Sigmoid colon (tissue), 7 donors: ENCODE results near the gene TSNAXIP1. TPM values are rescaled to one million over a fixed set of nuclear protein-coding genes. Genes with fewer than 3 reads are reported as not detected.
A peak's percentile ranks its signal among the peaks of the same experiment; 100 is the strongest.

ENCODE experiments used
- DNase-seq: peaks from one replicate; pipeline ENCODE4 v3.0.0-alpha.2; 2019
- H3K27ac ChIP-seq, 4 donors: fragments of 200-600 bp; sonication (generic); one replicate each; pipeline ENCODE4 v1.5.1; 2016 to 2019; ENCODE audit warnings: mild to moderate bottlenecking in 1 of 4
- H3K27me3 ChIP-seq, 3 donors: fragments of 200-600 bp; sonication (generic); one replicate each; pipeline ENCODE4 v1.5.1; 2019; ENCODE audit warnings: mild to moderate bottlenecking in 1 of 3
- H3K36me3 ChIP-seq, 4 donors: fragments of 200-600 bp; sonication (generic); one replicate each; pipeline ENCODE4 v1.5.1; 2016 to 2019
- H3K4me1 ChIP-seq, 4 donors: fragments of 200-600 bp; sonication (generic); one replicate each; pipeline ENCODE4 v1.5.1; 2017 to 2019
- H3K4me3 ChIP-seq, 4 donors: fragments of 200-600 bp; sonication (generic); one replicate each; pipeline ENCODE4 v1.5.1; 2017 to 2019; ENCODE audit warnings: mild to moderate bottlenecking in 2 of 4, moderate library complexity in 1 of 4
- H3K9me3 ChIP-seq, 4 donors: fragments of 200-600 bp in 3 of 4; sonication (generic) in 3 of 4; one replicate each; pipeline versions ENCODE4 v1.5.1 to v1.6.1; 2013 to 2019
- CTCF ChIP-seq, 4 experiments: fragments of 450-650 bp in 3 of 4; fragments of 200-600 bp in 1 of 4; IDR thresholded peaks; one replicate each; pipeline ENCODE4 v1.5.1; 2016 to 2019; ENCODE audit warnings: antibody characterized with exemption in 4 of 4, mild to moderate bottlenecking in 3 of 4, moderate library complexity in 2 of 4
- EP300 ChIP-seq, 4 donors: sonication (generic); formaldehyde crosslinking; IDR thresholded peaks; one replicate each; pipeline ENCODE4 v1.6.1; 2017; ENCODE audit warnings: antibody characterized with exemption in 4 of 4
- POLR2A ChIP-seq, 2 donors: fragments of 450-650 bp; IDR thresholded peaks; one replicate each; pipeline ENCODE4 v1.6.1; 2016; ENCODE audit warnings: antibody characterized with exemption in 2 of 2, mild to moderate bottlenecking in 2 of 2, moderate library complexity in 2 of 2
- POLR2AphosphoS5 ChIP-seq, 4 donors: sonication (generic); formaldehyde crosslinking; IDR thresholded peaks; one replicate each; pipeline ENCODE4 v1.6.1; 2017; ENCODE audit warnings: antibody characterized with exemption in 4 of 4
- WGBS, 2 donors: extraction: QIAGEN DNeasy Blood & Tissue Kit; methylation state at CpG; one replicate each; pipeline ENCODE4 v1.1.7; 2013; 5-methylcytosine and 5-hydroxymethylcytosine counted together
- intact Hi-C: fragments of 100-400 bp; cut with DNase I; formaldehyde crosslinking; loops from one replicate; pipeline ENCODE4 v1.15.1; 2023
- polyA plus RNA-seq, 3 donors: library from polyadenylated mRNA; stranded (reverse); fragments of 200-250 nt; gene quantifications; one replicate each; pipeline ENCODE4 v1.2.3, GENCODE V29; 2013
- total RNA-seq, 4 donors: library from RNA; depleted of rRNA; stranded (reverse); fragments of >200 nt; gene quantifications; one replicate each; pipeline ENCODE4 v1.1.0, GENCODE V29; 2016
- donor health status: healthy with polysubstance abuse.
- donor health status: Bipolar disorder and iron deficiency.
- donor health status: healthy.

Gene TSNAXIP1
- total and polyA plus RNA-seq, 7 donors = 0.60 to 2.9 (median 1.4) TPM; not detected in 1

- no peak for TF ChIP-seq POLR2A (IDR thresholded peaks at IDR 0.05)
- no peak for TF ChIP-seq EP300 (IDR thresholded peaks at IDR 0.05)
- peak; percentile 79 to 93 (median 88) for TF ChIP-seq CTCF (IDR thresholded peaks at IDR 0.05)
- TF ChIP-seq POLR2AphosphoS5 (IDR thresholded peaks at IDR 0.05) = peak; percentile 29 to 74 (median 62)
- 0 to 1% methylated on average over 83 of the region's 83 CpGs for WGBS, 2 donors
- peaks cover 0 to 42% (median 40%) of the 10 kb centered on the region in 4 donors for H3K4me1 ChIP-seq
- peak within 1 kb of the TSS; percentile 61 to 94 (median 78) for H3K4me3 ChIP-seq
- H3K27ac ChIP-seq = peak within 1 kb of the TSS; percentile 96 to 99 (median 99)
- no peaks in the 10 kb centered on the region for H3K36me3 ChIP-seq
- peak; percentile 97 for DNase-seq
- no peaks in the 10 kb centered on the region for H3K9me3 ChIP-seq
- intact Hi-C loops = loop anchor here (5.0 to 10.0 kb wide), 2 partner anchors 95 to 317 kb away; partner anchors contain the start of genes PSMB10 and RIPOR1
- H3K27me3 ChIP-seq = no peaks in the 10 kb centered on the region
Measured at GRCh38 chr16:67841816-67842508, 35.3 kb downstream of the TSNAXIP1 start, which contains the start of gene THAP11. Gene THAP11, plus strand, starts transcription at chr16:67842320. Its CDS starts 235 bp downstream, at chr16:67842555.

- Histone ChIP-seq H3K27ac (peak overlapping the region; percentile 96 to 99 (median 99)), H3K36me3 (no peaks in the 10 kb centered on the region), H3K4me1 (peaks cover 0 to 47% (median 44%) of the 10 kb centered on the region in 4 donors), H3K9me3 (no peaks in the 10 kb centered on the region), H3K27me3 (no peaks in the 10 kb centered on the region), H3K4me3 (peak overlapping the region; percentile 61 to 94 (median 78))
- 0 to 1% methylated on average over 67 of the region's 67 CpGs for WGBS, 2 donors
- TF ChIP-seq POLR2A (IDR thresholded peaks at IDR 0.05) (no peak), POLR2AphosphoS5 (IDR thresholded peaks at IDR 0.05) (peak in 1 of 4 donors; percentile 1), CTCF (IDR thresholded peaks at IDR 0.05) (peak in 1 of 4 experiments; percentile 19), EP300 (IDR thresholded peaks at IDR 0.05) (no peak)
- intact Hi-C loops = loop anchor here (5.0 to 10.0 kb wide), 2 partner anchors 95 to 318 kb away; partner anchors contain the start of genes PSMB10 and RIPOR1
- DNase-seq = peak; percentile 82
Measured at GRCh38 chr16:67842509-67843342, 36.0 kb downstream of the TSNAXIP1 start.

GRCh38 chr16:67843343-67843765 is 36.7 kb downstream of the TSNAXIP1 start:
- Histone ChIP-seq H3K9me3 (no peaks in the 10 kb centered on the region), H3K27me3 (no peaks in the 10 kb centered on the region), H3K36me3 (no peaks in the 10 kb centered on the region), H3K4me3 (peak overlapping the region; percentile 61 to 94 (median 78)), H3K4me1 (peaks cover 0 to 53% (median 50%) of the 10 kb centered on the region in 4 donors), H3K27ac (peak overlapping the region; percentile 96 to 99 (median 99))
- no peak for TF ChIP-seq POLR2AphosphoS5 (IDR thresholded peaks at IDR 0.05)
- TF ChIP-seq CTCF (IDR thresholded peaks at IDR 0.05) = no peak
- TF ChIP-seq POLR2A (IDR thresholded peaks at IDR 0.05) = no peak
- TF ChIP-seq EP300 (IDR thresholded peaks at IDR 0.05) = no peak
- DNase-seq = peak; percentile 73
- 11 to 16% methylated on average over 11 of the region's 11 CpGs for WGBS, 2 donors
- intact Hi-C loops = loop anchor here (5.0 to 10.0 kb wide), 2 partner anchors 94 to 319 kb away; partner anchors contain the start of genes PSMB10 and RIPOR1

- 86 to 88% methylated on average over 4 of the region's 4 CpGs for WGBS, 2 donors
- DNase-seq = no peak
- TF ChIP-seq POLR2AphosphoS5 (IDR thresholded peaks at IDR 0.05) (no peak), EP300 (IDR thresholded peaks at IDR 0.05) (no peak), POLR2A (IDR thresholded peaks at IDR 0.05) (no peak), CTCF (IDR thresholded peaks at IDR 0.05) (no peak)
- H3K4me3 ChIP-seq = peak overlapping the region in 2 of 4 donors; percentile 68 to 88
- intact Hi-C loops = loop anchor here (5.0 to 10.0 kb wide), 2 partner anchors 93 to 320 kb away; partner anchors contain the start of genes PSMB10 and RIPOR1
- no peaks in the 10 kb centered on the region for H3K36me3 ChIP-seq
- no peaks in the 10 kb centered on the region for H3K9me3 ChIP-seq
- peaks cover 0 to 62% (median 59%) of the 10 kb centered on the region in 4 donors for H3K4me1 ChIP-seq
- H3K27me3 ChIP-seq = no peaks in the 10 kb centered on the region
- peak overlapping the region; percentile 96 to 99 (median 99) for H3K27ac ChIP-seq
Measured at GRCh38 chr16:67844497-67844896, 37.8 kb downstream of the TSNAXIP1 start.
